MM.1S (cell line): ENCODE measurements around the gene ZNF618.

ENCODE experiments used
- CTCF ChIP-seq: fragments of 300-600 bp; sonication (generic); IDR thresholded peaks from 2 replicates; pipeline ENCODE4 v1.5.1; 2016; ENCODE audit warnings: antibody characterized with exemption, low read length, mixed read lengths
- EZH2 ChIP-seq: fragments of 300-600 bp; sonication (generic); optimal IDR thresholded peaks from 2 replicates; pipeline ENCODE3; 2017; ENCODE audit warnings: low read depth, mild to moderate bottlenecking, antibody characterized with exemption, low read length, mixed read lengths

DNA sequence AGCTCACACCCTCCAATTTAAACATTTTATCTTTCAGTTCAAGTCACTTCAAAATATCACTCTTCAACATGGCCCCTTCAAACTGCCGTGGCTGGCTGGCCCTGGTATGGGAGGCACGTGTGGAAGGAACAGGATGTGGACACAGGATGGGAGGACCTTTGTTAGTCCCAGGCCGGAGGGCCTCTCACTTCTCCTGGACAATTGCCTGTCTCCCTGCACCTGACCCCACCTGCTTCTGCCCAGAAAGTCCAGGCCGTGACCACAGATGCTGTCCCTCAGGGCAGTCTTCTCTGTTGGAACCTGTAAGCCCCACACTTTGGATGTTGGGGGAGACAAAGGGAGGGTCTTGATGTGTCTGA is 182.6 kb downstream of the ZNF618 start:
- TF ChIP-seq CTCF (no peak), EZH2 (no peak)
